Occipital lobe (tissue), 2 donors: ENCODE results near the gene NACC1. TPM values are rescaled to one million over a fixed set of nuclear protein-coding genes. Genes with fewer than 3 reads are reported as not detected.
A peak's percentile ranks its signal among the peaks of the same experiment; 100 is the strongest.

ENCODE experiments used
- DNase-seq: peaks from one replicate; lab custom pipeline; 2025; lab: John Stamatoyannopoulos, UW
- total RNA-seq: library from RNA; depleted of rRNA; stranded (reverse); fragments of >200 nt; gene quantifications from one replicate; pipeline ENCODE4 v1.2.3, GENCODE V29; 2014

The NACC1 gene
- total RNA-seq, 1 donor from 2014 or later, result 13.1 TPM

- no peak for DNase-seq
These were observed 2.0 kb downstream of the NACC1 start for GRCh38 chr19:13120031-13120430.

- no peak for DNase-seq
These were observed 2.8 kb downstream of the NACC1 start for GRCh38 chr19:13120817-13121216.

- no peak for DNase-seq
These were observed 3.6 kb downstream of the NACC1 start for GRCh38 chr19:13121551-13122274.

DNA sequence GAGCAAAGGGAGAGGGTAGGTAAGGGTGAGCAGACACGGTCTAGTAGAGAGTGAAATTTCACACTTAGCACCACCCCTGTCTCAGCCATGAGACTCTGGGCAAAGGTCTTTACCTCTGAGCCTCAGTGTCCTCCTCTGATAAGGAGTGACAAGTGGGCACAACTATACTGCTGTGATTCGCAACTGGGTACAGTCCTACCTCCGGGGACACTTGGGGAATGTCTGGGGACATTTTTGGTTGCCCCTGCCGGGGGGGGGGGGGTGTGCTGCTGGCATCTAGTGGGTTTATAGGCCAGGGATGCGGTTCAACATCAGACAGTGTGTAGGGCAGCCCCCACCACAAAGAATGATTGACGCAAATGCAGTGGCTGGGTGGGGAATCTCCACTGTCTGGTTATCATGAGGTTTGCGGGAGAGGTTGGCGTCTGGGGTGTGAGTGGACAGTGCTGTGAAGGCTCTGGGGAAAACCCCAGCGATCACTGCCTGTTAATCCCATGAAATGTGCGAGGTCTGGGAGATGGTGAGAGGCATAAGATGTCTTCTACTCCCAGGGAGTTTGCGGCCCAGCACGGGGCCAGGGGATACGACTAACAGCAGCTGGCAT lies 4.3 kb downstream of the NACC1 start:
- DNase-seq, result no peak

DNA sequence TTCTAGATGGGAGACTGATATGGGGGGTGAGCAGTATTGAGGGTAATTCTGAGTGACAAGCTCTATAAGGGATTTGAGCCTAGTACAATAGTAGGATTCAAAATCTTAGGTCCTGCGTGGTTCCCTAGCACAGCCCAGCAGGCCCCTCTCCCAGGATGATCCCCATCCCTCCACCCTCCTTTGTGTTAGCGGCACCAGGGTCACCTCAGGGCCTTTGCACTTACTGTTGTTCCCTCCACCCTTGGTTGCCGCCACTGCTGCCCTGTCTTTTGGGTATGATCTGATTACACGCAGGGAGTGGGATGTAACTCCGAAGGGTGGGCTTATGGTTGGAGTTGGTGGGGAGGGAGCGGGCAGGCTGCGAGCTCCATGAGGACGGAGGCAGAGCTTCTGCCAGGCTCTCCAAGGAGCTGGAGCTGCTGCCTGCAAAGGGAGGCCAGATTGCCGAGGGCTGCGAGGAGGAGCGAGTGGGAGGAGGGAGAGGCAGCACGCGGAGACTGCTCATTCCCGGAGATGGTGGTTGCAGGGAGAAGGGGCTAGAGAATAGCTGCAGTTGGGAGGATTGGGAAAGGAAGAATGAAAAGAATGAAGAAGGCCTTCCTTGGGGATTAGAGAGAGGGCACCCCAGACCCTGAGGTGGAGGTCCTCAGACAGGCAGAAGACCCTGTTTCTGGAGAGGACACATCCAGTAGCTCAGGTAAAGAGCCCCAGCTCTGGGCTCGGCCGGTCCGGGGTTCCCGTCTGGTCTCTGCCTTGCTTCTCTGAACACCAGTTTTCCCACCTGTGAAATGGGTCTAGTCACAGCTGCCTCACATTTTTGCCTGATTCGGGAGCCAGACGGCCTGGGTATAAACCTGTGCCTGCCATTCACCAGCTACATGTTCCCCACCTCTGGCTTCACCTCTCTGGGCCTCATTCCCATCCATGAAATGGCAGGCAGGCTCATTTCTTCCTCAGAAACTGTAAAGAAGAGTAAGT lies 5.2 kb downstream of the NACC1 start:
- DNase-seq, result peak; percentile 35

DNA sequence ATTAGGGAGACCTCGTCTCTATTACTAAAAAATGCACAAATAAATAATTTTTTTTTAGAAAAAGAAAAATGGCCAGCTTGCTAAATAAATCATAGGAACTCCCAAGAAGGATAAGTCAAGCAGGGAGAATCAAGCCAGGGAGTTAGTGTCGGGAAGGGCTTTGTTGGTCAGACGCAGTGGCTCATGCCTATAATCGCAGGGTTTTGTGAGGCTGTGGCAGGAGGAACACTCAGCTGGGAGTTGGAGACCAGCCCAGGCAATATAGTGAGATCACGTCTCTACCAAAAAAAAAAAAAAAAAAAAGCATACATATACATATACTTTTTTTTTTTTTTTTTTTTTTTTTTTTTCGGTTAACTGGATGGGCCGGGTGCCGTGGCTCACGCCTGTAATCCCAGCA lies 9.0 kb downstream of the NACC1 start:
- no peak for DNase-seq

- no peak for DNase-seq
These were observed 9.9 kb downstream of the NACC1 start for GRCh38 chr19:13127811-13128575.

GRCh38 chr19:13128583-13128982 lies 10.5 kb downstream of the NACC1 start:
- DNase-seq, result no peak

GRCh38 chr19:13129384-13129783 lies 11.3 kb downstream of the NACC1 start:
- DNase-seq, result no peak

GRCh38 chr19:13130886-13131490 lies 12.9 kb downstream of the NACC1 start:
- no peak for DNase-seq

GRCh38 chr19:13132471-13133180 lies 14.6 kb downstream of the NACC1 start:
- no peak for DNase-seq

- DNase-seq, result no peak
These were observed 15.3 kb downstream of the NACC1 start for GRCh38 chr19:13133241-13133870.

DNA sequence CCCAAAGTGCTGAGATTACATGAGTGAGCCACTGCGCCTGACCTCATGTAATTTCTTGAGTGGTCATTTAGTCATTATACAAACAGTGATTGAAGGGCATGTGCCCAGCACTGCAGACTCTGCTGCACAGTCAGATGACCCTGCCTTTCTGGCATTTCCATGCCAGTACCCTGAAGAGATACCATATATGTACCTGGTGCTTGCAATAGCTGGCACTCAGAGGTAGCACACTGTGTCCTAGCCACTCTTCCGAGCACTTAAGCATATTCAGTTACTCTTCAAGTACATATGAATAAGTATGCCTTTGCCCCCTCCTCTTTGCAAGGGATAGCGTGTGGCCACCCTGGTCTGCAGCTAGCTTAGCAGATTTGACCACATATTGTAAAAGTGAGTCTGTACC lies 16.6 kb downstream of the NACC1 start:
- DNase-seq, result no peak

DNA sequence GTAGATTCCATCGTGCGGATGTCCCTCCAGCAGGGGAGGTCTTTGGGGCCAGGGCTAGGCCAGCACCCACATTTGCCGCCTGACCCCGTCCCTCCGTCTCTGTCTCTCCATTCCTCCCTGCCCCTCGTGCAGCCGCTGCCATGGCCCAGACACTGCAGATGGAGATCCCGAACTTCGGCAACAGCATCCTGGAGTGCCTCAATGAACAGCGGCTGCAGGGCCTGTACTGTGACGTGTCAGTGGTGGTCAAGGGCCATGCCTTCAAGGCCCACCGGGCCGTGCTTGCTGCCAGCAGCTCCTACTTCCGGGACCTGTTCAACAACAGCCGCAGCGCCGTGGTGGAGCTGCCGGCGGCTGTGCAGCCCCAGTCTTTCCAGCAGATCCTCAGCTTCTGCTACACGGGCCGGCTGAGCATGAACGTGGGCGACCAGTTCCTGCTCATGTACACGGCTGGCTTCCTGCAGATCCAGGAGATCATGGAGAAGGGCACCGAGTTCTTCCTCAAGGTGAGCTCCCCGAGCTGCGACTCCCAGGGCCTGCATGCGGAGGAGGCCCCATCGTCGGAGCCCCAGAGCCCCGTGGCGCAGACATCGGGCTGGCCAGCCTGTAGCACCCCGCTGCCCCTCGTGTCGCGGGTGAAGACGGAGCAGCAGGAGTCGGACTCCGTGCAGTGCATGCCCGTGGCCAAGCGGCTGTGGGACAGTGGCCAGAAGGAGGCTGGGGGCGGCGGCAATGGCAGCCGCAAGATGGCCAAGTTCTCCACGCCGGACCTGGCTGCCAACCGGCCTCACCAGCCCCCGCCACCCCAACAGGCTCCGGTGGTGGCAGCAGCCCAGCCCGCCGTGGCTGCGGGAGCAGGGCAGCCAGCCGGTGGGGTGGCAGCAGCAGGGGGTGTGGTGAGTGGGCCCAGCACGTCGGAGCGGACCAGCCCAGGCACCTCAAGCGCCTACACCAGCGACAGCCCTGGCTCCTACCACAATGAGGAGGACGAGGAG lies 17.3 kb downstream of the NACC1 start:
- no peak for DNase-seq

GRCh38 chr19:13137290-13137794 lies 19.3 kb downstream of the NACC1 start:
- DNase-seq, result no peak

GRCh38 chr19:13138171-13138915 lies 20.3 kb downstream of the NACC1 start:
- DNase-seq, result no peak

GRCh38 chr19:13138916-13139198 lies 20.8 kb downstream of the NACC1 start:
- no peak for DNase-seq
